GM21526 (cell line): ENCODE results near the gene APPBP2.

Experiments
- ATAC-seq: cut with Tn5 transposase; IDR thresholded peaks from one replicate; pipeline ENCODE4 v1.9.1; 2021; ENCODE audit warnings: moderate library complexity; ENCODE audit not compliant: unreplicated experiment, low FRiP score

APPBP2 gene

DNA sequence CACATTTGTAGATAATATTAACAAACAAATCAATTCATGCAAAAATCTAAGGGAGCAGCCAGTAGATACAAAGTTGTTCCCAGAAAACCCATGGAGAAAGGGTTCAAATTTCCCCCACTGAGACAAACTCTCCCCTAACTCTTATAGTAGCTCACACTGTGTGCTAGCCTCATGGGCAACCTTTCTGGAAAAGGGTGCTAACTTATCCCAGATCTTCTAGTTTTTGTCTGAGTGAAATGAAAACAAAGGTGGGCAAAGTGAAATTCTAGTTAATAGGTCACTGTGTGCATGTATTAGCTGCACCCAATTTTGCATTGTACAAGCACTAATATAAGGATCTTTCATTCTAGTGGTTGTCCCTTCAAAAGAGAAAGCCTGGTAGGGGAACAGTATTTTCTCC is 124.2 kb downstream of the APPBP2 start:
- ATAC-seq = no peak

GRCh38 chr17:60398227-60398959 is 127.6 kb downstream of the APPBP2 start:
- ATAC-seq = no peak

GRCh38 chr17:60396412-60396811 is 129.6 kb downstream of the APPBP2 start:
- ATAC-seq = no peak

GRCh38 chr17:60395508-60396065 is 130.5 kb downstream of the APPBP2 start:
- ATAC-seq = no peak

DNA sequence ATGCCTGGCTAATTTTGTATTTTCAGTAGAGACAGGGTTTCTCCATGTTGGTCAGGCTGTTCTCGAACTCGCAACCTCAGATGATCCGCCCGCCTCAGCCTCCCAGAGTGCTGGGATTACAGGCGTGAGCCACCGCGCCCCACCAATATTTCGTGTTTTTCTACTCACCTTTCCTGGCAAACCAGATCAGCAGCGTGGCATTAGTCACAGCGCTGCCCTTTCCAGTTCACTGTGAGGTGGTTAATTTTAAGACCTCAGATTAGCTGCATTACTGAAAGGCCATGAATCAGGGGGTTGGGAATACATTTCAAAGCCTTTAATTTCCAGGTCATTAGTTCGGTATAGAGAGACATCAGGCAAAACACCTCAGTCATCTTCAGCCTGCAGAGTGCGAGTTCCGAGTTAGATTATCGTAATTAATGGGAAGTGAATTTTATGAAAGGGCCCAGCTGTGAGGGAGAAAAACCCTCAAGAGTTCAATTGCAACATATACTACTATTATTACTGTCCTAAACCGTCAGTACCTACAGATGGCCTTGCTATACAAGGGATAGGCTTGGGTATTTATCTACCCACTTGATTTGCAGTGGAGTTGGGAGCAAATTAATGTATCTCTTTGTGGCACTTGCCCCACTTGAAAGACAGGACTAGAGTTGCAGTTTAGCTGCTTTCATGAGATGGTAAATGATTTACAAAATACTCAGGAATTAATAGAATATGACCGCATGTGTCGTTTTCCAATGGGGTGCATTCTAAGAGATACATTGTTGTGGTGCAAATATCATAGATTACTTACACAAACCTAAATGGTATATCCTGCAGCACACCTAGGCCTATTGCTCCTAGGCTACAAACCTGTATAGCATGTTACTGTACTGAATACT is 132.0 kb downstream of the APPBP2 start:
- ATAC-seq = no peak
